Measurements from ENCODE around the gene SNRNP25.

The SNRNP25 gene

DNA sequence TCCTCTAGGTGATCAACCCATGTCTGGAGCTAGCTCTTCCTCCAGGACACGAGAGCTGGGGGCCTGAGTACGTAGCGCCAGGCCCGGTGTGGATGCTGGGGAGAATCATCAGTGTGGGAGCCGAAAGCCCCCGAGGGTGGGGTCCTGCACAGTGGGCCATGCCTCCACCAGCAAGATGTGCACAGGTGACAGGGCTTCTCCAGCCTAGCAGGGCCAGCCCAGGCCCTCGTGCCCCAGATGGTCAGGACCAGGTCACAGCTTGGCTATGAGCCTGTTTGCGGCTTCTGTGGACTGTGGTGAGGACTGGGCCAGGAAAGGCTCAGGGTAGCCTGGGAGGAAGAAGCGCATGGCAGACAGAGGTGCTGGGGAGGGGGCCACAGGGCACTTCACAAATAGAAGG lies 32.2 kb downstream of the SNRNP25 start:
- H3K27ac ChIP-seq = no peak overlapping the region
- no peak overlapping the region for H3K4me3 ChIP-seq (ENCODE audit: low read depth, low read length)
- no peaks in the 10 kb centered on the region for H3K27me3 ChIP-seq (replicated peaks)
- no peak for DNase-seq
- TF ChIP-seq, protein P1, sequence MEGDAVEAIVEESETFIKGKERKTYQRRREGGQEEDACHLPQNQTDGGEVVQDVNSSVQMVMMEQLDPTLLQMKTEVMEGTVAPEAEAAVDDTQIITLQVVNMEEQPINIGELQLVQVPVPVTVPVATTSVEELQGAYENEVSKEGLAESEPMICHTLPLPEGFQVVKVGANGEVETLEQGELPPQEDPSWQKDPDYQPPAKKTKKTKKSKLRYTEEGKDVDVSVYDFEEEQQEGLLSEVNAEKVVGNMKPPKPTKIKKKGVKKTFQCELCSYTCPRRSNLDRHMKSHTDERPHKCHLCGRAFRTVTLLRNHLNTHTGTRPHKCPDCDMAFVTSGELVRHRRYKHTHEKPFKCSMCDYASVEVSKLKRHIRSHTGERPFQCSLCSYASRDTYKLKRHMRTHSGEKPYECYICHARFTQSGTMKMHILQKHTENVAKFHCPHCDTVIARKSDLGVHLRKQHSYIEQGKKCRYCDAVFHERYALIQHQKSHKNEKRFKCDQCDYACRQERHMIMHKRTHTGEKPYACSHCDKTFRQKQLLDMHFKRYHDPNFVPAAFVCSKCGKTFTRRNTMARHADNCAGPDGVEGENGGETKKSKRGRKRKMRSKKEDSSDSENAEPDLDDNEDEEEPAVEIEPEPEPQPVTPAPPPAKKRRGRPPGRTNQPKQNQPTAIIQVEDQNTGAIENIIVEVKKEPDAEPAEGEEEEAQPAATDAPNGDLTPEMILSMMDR (IDR thresholded peaks at IDR 0.05; ENCODE audit: low read depth, low read length, missing control alignments) = no peak
- H3K36me3 ChIP-seq (replicated peaks) = peaks cover 55% of the 10 kb centered on the region
- in situ Hi-C loops (cut with HindIII; ENCODE audit: low pct_ligation_motif_present, low sequenced_read_pairs) = no loop called here

DNA sequence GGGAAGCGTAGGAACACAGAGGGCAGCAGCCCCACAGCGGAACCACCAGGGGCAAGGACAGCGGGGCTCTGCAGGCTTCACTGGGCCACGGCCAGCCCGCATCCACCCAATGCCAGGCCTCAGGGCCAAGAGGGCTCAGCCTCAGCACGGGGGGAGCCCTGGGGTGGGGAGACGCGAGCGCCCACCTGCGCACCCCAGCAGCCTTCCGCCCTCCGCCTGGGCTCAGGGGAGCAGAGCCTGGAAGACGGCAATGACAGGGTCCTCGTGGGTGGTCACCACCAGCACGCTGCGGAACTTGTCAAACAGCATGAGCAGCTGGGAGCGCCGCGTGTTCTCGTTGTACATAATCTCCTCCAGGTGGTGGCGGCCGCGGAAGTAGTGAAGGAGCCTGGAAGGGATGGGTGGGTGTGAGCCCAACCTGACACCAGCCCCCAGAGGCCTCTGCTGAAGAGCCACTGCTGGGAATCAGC lies 32.9 kb downstream of the SNRNP25 start:
- in situ Hi-C loops (cut with HindIII; ENCODE audit: low pct_ligation_motif_present, low sequenced_read_pairs) = no loop called here
- TF ChIP-seq, protein P1 (IDR thresholded peaks at IDR 0.05; ENCODE audit: low read depth, low read length, missing control alignments) = no peak

GRCh38 chr16:88613-89012 lies 35.0 kb downstream of the SNRNP25 start:
- in situ Hi-C loops (cut with HindIII; ENCODE audit: low pct_ligation_motif_present, low sequenced_read_pairs) = no loop called here
- DNase-seq = no peak
- TF ChIP-seq, protein P1 (IDR thresholded peaks at IDR 0.05; ENCODE audit: low read depth, low read length, missing control alignments) = no peak
- H3K27me3 ChIP-seq (replicated peaks) = no peaks in the 10 kb centered on the region
- no peak overlapping the region for H3K4me3 ChIP-seq (ENCODE audit: low read depth, low read length)
- H3K36me3 ChIP-seq (replicated peaks) = peaks cover 60% of the 10 kb centered on the region
- no peak overlapping the region for H3K27ac ChIP-seq

More for the DNA sequence above, 32.9 kb downstream of the SNRNP25 start:
- no peak overlapping the region for H3K4me3 ChIP-seq (ENCODE audit: low read depth, low read length)
- no peak for DNase-seq
- no peak overlapping the region for H3K27ac ChIP-seq
- H3K27me3 ChIP-seq (replicated peaks) = no peaks in the 10 kb centered on the region
- peaks cover 54% of the 10 kb centered on the region for H3K36me3 ChIP-seq (replicated peaks)

DNA sequence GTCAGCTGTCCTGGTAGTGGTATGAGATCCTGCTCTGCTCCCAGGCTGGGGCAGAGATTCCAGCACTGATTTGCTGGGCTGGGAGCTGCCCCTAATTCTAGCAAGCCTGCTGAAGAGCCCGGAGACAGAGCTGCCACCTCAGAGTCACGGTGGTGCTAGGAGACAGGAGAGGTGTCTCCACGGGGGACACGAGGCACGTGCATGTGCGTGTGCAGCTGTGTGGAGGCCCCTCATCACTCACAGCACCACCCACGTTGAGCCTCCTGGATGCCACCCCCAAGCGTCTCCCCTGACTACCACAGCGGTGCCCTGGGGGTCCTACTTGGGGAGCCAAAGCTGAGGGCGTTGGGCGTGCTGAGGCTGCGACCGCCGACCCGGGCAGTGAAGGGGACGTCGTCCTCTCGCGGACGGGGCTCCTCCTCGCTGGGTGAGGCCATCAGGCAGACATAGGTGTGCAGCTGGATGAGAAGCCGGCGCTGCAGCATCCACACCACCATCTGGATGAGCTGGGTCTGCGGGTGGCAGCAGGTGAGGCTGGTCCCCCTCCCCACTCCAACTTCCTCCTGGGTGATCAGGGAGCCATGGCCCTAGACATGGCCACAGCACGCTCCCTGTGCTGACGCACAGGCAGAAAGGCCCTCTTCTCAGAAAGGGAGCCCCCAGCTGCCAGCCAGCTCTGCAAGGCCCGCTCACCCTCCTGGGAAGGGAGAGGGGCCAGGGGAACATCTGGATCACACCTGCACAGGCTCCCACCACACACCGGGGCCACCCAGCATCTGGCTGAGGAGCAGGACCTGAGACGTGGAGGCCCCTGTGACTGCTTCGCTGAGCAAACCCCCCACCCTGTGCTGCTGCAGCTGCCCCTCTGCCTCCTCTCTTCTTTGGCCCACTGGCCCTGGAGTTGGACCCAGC lies 36.0 kb downstream of the SNRNP25 start:
- Histone ChIP-seq H3K4me3 (ENCODE audit: low read depth, low read length) (no peak overlapping the region), H3K27ac (no peak overlapping the region), H3K27me3 (replicated peaks) (no peaks in the 10 kb centered on the region), H3K36me3 (replicated peaks) (peaks cover 60% of the 10 kb centered on the region)
- in situ Hi-C loops (cut with HindIII; ENCODE audit: low pct_ligation_motif_present, low sequenced_read_pairs) = no loop called here
- TF ChIP-seq, protein P1 (IDR thresholded peaks at IDR 0.05; ENCODE audit: low read depth, low read length, missing control alignments) = no peak
- DNase-seq = no peak

DNA sequence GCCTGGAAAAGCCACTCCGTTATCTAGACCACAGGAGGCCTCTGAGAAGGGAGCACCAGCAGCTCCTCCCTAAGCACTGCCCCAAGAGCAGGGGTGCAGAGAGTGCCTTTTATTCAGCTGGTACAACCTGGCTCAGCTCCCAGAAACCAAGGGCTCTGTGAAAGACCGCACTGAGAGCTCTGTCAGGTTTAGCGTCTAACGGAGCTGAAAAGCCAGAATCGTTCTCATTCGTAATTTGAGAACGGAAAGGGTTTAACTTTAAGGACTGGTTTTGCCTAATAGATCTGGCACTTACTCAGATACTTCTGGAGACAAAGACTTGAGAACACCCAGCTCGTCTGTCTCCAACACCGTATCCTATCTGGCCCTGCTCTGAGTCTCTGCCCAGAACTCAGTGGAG lies 37.9 kb downstream of the SNRNP25 start:
- H3K27me3 ChIP-seq (replicated peaks) = no peaks in the 10 kb centered on the region
- in situ Hi-C loops (cut with HindIII; ENCODE audit: low pct_ligation_motif_present, low sequenced_read_pairs) = no loop called here
- no peak for DNase-seq
- H3K36me3 ChIP-seq (replicated peaks) = peaks cover 44% of the 10 kb centered on the region
- H3K4me3 ChIP-seq (ENCODE audit: low read depth, low read length) = no peak overlapping the region
- TF ChIP-seq, protein P1 (IDR thresholded peaks at IDR 0.05; ENCODE audit: low read depth, low read length, missing control alignments) = no peak
- no peak overlapping the region for H3K27ac ChIP-seq
